ENCODE data around the gene MPRIP. TPM values are rescaled to one million over a fixed set of nuclear protein-coding genes. Genes with fewer than 3 reads are reported as not detected.

MPRIP gene
- total and polyA plus RNA-seq, 2 donors (not counting 3 experiments of a cell fraction or from before 2014, with no cell fraction given), result 94.6 to 246 TPM

DNA sequence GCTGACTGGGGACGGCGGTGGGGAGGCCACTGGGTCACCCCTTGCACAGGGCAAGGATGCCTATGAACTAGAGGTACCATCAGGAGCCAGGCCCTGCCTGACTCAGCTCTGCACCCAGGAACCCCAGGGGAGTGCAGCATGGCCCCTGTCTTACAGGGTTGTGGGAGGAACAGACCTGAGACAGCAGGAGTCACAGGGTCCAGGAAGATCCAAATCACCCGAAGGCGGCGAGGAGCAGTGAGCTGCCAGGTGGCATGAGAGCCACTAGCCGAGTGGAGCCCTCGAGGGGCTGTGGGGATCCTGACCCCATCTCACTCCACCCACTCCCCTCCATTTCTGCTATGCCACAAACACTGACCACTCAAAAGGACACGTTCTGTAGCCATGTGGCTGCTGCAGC, 133.1 kb downstream of the MPRIP start:
- POLR2A ChIA-PET, result no interaction called here

More for the DNA sequence above, 133.1 kb downstream of the MPRIP start:
- no peak for DNase-seq (ENCODE audit: low read depth, low spot score)
- Histone ChIP-seq H3K4me2 (ENCODE audit: insufficient read depth, low read length) (no peak overlapping the region), H3K9ac (replicated peaks; ENCODE audit: extremely low read depth, insufficient read depth, low read length) (no peak overlapping the region), H3K9me3 (replicated peaks; ENCODE audit: control insufficient read depth, insufficient read depth, low read length) (no peaks in the 10 kb centered on the region), H3K27ac (ENCODE audit: insufficient read depth, low read depth, low read length) (no peak overlapping the region), H2AFZ (ENCODE audit: low read depth, low read length) (no peak overlapping the region), H3K9me1 (replicated peaks; ENCODE audit: control insufficient read depth, extremely low read depth, insufficient read depth, low read length) (no peaks in the 10 kb centered on the region), H3K4me1 (ENCODE audit: control insufficient read depth, extremely low read depth, insufficient read depth, low read length) (peaks cover 15% of the 10 kb centered on the region), H3K36me3 (ENCODE audit: control insufficient read depth in 2 of 2, extremely low read depth in 1 of 2, insufficient read depth in 2 of 2, low read length in 2 of 2) (peaks cover 14 to 47% of the 10 kb centered on the region in 2 experiments), H3K27me3 (ENCODE audit: control insufficient read depth in 2 of 2, insufficient read depth in 2 of 2, low read length in 2 of 2) (no peaks in the 10 kb centered on the region), H4K20me1 (replicated peaks; ENCODE audit: control insufficient read depth, extremely low read depth, insufficient read depth, low read length) (no peaks in the 10 kb centered on the region), H3K79me2 (ENCODE audit: control insufficient read depth, insufficient read depth, low read length) (no peaks in the 10 kb centered on the region), H3K4me3 (replicated peaks in 1 of 3; ENCODE audit: insufficient read depth in 1 of 3, low read depth in 1 of 3, low read length in 3 of 3) (no peak overlapping the region)
- no peak for FAIRE-seq
- intact Hi-C loops (cut with micrococcal nuclease) (no loop called here), dilution Hi-C loops (cut with MboI; ENCODE audit: extremely low pct_ligation_motif_present, low sequenced_read_pairs) (no loop called here)
- CTCF ChIA-PET, result interaction anchor here (2.2 kb wide), 1 partner anchor 33 kb away, joined by 6 read pairs; no protein-coding TSS in a partner anchor
- TF ChIP-seq POLR2A (IDR thresholded peaks at IDR 0.05; ENCODE audit: low read depth, low read length) (no peak), GATA2 (IDR thresholded peaks at IDR 0.05; ENCODE audit: insufficient read depth, insufficient read length, low read depth, low read length) (no peak), POLR2AphosphoS5 (IDR thresholded peaks at IDR 0.05; ENCODE audit: insufficient read depth, low read depth, low read length) (no peak), MYC (IDR thresholded peaks at IDR 0.05; ENCODE audit: low read depth, low read length) (no peak), JUN (IDR thresholded peaks at IDR 0.05; ENCODE audit: borderline replicate concordance, insufficient read depth, insufficient read length, low read depth) (no peak), FOS (IDR thresholded peaks at IDR 0.05; ENCODE audit: borderline replicate concordance, insufficient read depth, low read length) (no peak), EZH2 (IDR thresholded peaks at IDR 0.05; ENCODE audit: borderline replicate concordance, low read depth, low read length, severe bottlenecking) (no peak)
- TF ChIP-seq, protein P1, sequence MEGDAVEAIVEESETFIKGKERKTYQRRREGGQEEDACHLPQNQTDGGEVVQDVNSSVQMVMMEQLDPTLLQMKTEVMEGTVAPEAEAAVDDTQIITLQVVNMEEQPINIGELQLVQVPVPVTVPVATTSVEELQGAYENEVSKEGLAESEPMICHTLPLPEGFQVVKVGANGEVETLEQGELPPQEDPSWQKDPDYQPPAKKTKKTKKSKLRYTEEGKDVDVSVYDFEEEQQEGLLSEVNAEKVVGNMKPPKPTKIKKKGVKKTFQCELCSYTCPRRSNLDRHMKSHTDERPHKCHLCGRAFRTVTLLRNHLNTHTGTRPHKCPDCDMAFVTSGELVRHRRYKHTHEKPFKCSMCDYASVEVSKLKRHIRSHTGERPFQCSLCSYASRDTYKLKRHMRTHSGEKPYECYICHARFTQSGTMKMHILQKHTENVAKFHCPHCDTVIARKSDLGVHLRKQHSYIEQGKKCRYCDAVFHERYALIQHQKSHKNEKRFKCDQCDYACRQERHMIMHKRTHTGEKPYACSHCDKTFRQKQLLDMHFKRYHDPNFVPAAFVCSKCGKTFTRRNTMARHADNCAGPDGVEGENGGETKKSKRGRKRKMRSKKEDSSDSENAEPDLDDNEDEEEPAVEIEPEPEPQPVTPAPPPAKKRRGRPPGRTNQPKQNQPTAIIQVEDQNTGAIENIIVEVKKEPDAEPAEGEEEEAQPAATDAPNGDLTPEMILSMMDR (IDR thresholded peaks at IDR 0.05; ENCODE audit: extremely low read depth in 1 of 2, insufficient read depth in 1 of 2, low read depth in 1 of 2, low read length in 2 of 2), result no peak
- TF ChIP-seq, protein P2, sequence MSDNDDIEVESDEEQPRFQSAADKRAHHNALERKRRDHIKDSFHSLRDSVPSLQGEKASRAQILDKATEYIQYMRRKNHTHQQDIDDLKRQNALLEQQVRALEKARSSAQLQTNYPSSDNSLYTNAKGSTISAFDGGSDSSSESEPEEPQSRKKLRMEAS (IDR thresholded peaks at IDR 0.05; ENCODE audit: insufficient read depth, insufficient read length), result no peak
- no TSS peak for BruUV-seq (replicated peaks)

Data from endothelial cell of umbilical vein (primary cell).